Measurements from ENCODE around the gene MATCAP1. TPM values are rescaled to one million over a fixed set of nuclear protein-coding genes. Genes with fewer than 3 reads are reported as not detected.

MATCAP1 gene
- total RNA-seq (10 to 100 TPM; 36.8 to 44.7 TPM), polyA plus RNA-seq (ENCODE audit: insufficient read length in 6 of 6) (10 to 100 TPM; 43.5 to 66.9 (median 59.5) TPM)
- long read RNA-seq, donor 1, transcript KIAA0895L-203 (3 exons, 2,824 nt) = major isoform, 6 of 15 reads
- long read RNA-seq, donor 1, partial matches to known transcripts = 9 of 15 reads
- long read RNA-seq, donor 1, other reads (novel, unspliced or antisense) = 0 of 15 reads
- long read RNA-seq, donor 2, transcript KIAA0895L-203 (3 exons, 2,824 nt) = major isoform, 6 of 7 reads
- long read RNA-seq, donor 2, partial matches to known transcripts = 0 of 7 reads
- long read RNA-seq, donor 2, other reads (novel, unspliced or antisense) = 0 of 7 reads
- long read RNA-seq, donor 3, partial matches to known transcripts = 0 of 5 reads
- long read RNA-seq, donor 3, other reads (novel, unspliced or antisense) = 0 of 5 reads
- long read RNA-seq, donor 4, partial matches to known transcripts = 1 of 3 reads
- long read RNA-seq, donor 4, other reads (novel, unspliced or antisense) = 0 of 3 reads
- long read RNA-seq, donor 5, transcript KIAA0895L-203 (3 exons, 2,824 nt) = major isoform, 6 of 19 reads
- long read RNA-seq, donor 5, partial matches to known transcripts = 13 of 19 reads
- long read RNA-seq, donor 5, other reads (novel, unspliced or antisense) = 0 of 19 reads
- long read RNA-seq, donor 6, partial matches to known transcripts = 0 of 3 reads
- long read RNA-seq, donor 6, other reads (novel, unspliced or antisense) = 0 of 3 reads
- long read RNA-seq, donor 7, partial matches to known transcripts = 0 of 2 reads
- long read RNA-seq, donor 7, other reads (novel, unspliced or antisense) = 0 of 2 reads
- long read RNA-seq, donor 8, transcript KIAA0895L-203 (3 exons, 2,824 nt) = major isoform, 11 of 11 reads
- long read RNA-seq, donor 8, partial matches to known transcripts = 0 of 11 reads
- long read RNA-seq, donor 8, other reads (novel, unspliced or antisense) = 0 of 11 reads
- long read RNA-seq, donor 9 = 0 reads
- long read RNA-seq, donor 10, partial matches to known transcripts = 1 of 3 reads
- long read RNA-seq, donor 10, other reads (novel, unspliced or antisense) = 1 of 3 reads
- long read RNA-seq, donor 11 = 0 reads
- long read RNA-seq, donor 12, transcript KIAA0895L-203 (3 exons, 2,824 nt) = major isoform, 5 of 5 reads
- long read RNA-seq, donor 12, partial matches to known transcripts = 0 of 5 reads
- long read RNA-seq, donor 12, other reads (novel, unspliced or antisense) = 0 of 5 reads

GRCh38 chr16:67183627-67184452 lies at the start of gene MATCAP1:
Gene MATCAP1 (minus strand): TSS chr16:67183963. CDS start chr16:67180610, 3,353 bp downstream.
- TF ChIP-seq, protein P1, sequence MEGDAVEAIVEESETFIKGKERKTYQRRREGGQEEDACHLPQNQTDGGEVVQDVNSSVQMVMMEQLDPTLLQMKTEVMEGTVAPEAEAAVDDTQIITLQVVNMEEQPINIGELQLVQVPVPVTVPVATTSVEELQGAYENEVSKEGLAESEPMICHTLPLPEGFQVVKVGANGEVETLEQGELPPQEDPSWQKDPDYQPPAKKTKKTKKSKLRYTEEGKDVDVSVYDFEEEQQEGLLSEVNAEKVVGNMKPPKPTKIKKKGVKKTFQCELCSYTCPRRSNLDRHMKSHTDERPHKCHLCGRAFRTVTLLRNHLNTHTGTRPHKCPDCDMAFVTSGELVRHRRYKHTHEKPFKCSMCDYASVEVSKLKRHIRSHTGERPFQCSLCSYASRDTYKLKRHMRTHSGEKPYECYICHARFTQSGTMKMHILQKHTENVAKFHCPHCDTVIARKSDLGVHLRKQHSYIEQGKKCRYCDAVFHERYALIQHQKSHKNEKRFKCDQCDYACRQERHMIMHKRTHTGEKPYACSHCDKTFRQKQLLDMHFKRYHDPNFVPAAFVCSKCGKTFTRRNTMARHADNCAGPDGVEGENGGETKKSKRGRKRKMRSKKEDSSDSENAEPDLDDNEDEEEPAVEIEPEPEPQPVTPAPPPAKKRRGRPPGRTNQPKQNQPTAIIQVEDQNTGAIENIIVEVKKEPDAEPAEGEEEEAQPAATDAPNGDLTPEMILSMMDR (IDR thresholded peaks at IDR 0.05) = peak in 1 of 2 donors; percentile 14
- DNase-seq = peak; percentile 95 to 97 (median 96)
- peak; percentile 94 for ATAC-seq
- H3K36me3 ChIP-seq = no peaks in the 10 kb centered on the region
- peaks cover 0 to 11% of the 10 kb centered on the region in 2 donors for H3K27me3 ChIP-seq
- H3K4me3 ChIP-seq = peak within 1 kb of the TSS; percentile 61 to 81
- no peaks in the 10 kb centered on the region for H3K9me3 ChIP-seq
- intact Hi-C loops (cut with DNase I) = loop anchor here in 1 of 2 donors (10.0 kb wide), 1 partner anchor 209 kb away; no protein-coding TSS in a partner anchor
- peaks cover 23 to 57% of the 10 kb centered on the region in 2 donors for H3K4me1 ChIP-seq
- H3K27ac ChIP-seq = peak within 1 kb of the TSS; percentile 97 to 98

GRCh38 chr16:67230809-67231660 lies 47.3 kb upstream of the MATCAP1 start:
- TF ChIP-seq, protein P1 (IDR thresholded peaks at IDR 0.05) = no peak
- ATAC-seq (no peak), DNase-seq (peak in 1 of 4 donors; percentile 35)
- intact Hi-C loops (cut with DNase I) = no loop called here
- Histone ChIP-seq H3K36me3 (peaks cover 3 to 80% of the 10 kb centered on the region in 2 donors), H3K4me3 (no peak overlapping the region), H3K4me1 (peaks cover 8 to 17% of the 10 kb centered on the region in 2 donors), H3K27ac (no peak overlapping the region), H3K9me3 (no peaks in the 10 kb centered on the region), H3K27me3 (no peaks in the 10 kb centered on the region)

GRCh38 chr16:67229906-67230808 lies 46.4 kb upstream of the MATCAP1 start:
- TF ChIP-seq, protein P1 (IDR thresholded peaks at IDR 0.05) = no peak
- Histone ChIP-seq H3K4me3 (no peak overlapping the region), H3K27me3 (no peaks in the 10 kb centered on the region), H3K9me3 (no peaks in the 10 kb centered on the region), H3K36me3 (peaks cover 3 to 71% of the 10 kb centered on the region in 2 donors), H3K27ac (no peak overlapping the region), H3K4me1 (peaks cover 15 to 25% of the 10 kb centered on the region in 2 donors)
- DNase-seq = peak in 1 of 4 donors; percentile 78
- ATAC-seq = no peak
- intact Hi-C loops (cut with DNase I) = no loop called here
